NCI-H187 (cell line): Measurements from ENCODE around the gene CXCL6.

Experiments used
- DNase-seq, 2 experiments: peaks; one replicate each; lab custom pipeline; 2025; lab: John Stamatoyannopoulos, UW

CXCL6 gene

GRCh38 chr4:73868206-73869129 lies 32.0 kb downstream of the CXCL6 start:
- no peak for DNase-seq

- no peak for DNase-seq
Observed at GRCh38 chr4:73869130-73870055, 32.9 kb downstream of the CXCL6 start, which contains the start of gene CXCL1. TSS of gene CXCL1 (plus strand) at chr4:73869393. CDS start at chr4:73869471, 78 bp downstream.

- no peak for DNase-seq
Observed at GRCh38 chr4:73870260-73870659, 33.8 kb downstream of the CXCL6 start.

- DNase-seq, result no peak
Observed at GRCh38 chr4:73870768-73871167, 34.3 kb downstream of the CXCL6 start.

GRCh38 chr4:73871511-73872310 lies 35.2 kb downstream of the CXCL6 start:
- DNase-seq, result no peak

GRCh38 chr4:73872316-73873108 lies 36.0 kb downstream of the CXCL6 start:
- DNase-seq, result no peak

- no peak for DNase-seq
Observed at GRCh38 chr4:73874386-73874785, 37.9 kb downstream of the CXCL6 start.

GRCh38 chr4:73875401-73875800 lies 38.9 kb downstream of the CXCL6 start:
- DNase-seq, result no peak

GRCh38 chr4:73883306-73883705 lies 46.8 kb downstream of the CXCL6 start:
- DNase-seq, result no peak

- no peak for DNase-seq
Observed at GRCh38 chr4:73885574-73886267, 49.2 kb downstream of the CXCL6 start.
